Activated CD4-positive, alpha-beta T cell treated with anti-CD3 and anti-CD28 coated beads, Interleukin-2, Interleukin-4, amounts not matched to agents 100 ng/mL and 50 ng/mL, durations not matched to agents 16 hours and 8 hours (primary cell): ENCODE data around the gene ZNF26.
"Not testable (repeated sequence)": the region's sequence is repeated elsewhere in the genome, so short reads cannot be mapped to it uniquely, and the experiment has no call there.

Source experiments
- DNase-seq: peaks from one replicate; pipeline ENCODE4 v3.0.0-alpha.2; 2020; ENCODE audit warnings: low spot score

The ZNF26 gene

GRCh38 chr12:132986001-132986884 is at the start of gene ZNF26:
TSS of gene ZNF26 (plus strand) at chr12:132986367. CDS start at chr12:132986841, 474 bp downstream.
- DNase-seq, result peak; percentile 91

- DNase-seq, result not testable (repeated sequence)
These were observed 49.2 kb upstream of the ZNF26 start for GRCh38 chr12:132936921-132937320.

- DNase-seq, result no peak
These were observed 48.7 kb upstream of the ZNF26 start for GRCh38 chr12:132937476-132937875.

- DNase-seq, result not testable (repeated sequence)
These were observed 47.4 kb upstream of the ZNF26 start for GRCh38 chr12:132938807-132939206.

GRCh38 chr12:132940071-132940719 is 46.0 kb upstream of the ZNF26 start:
- no peak for DNase-seq

- DNase-seq, result no peak
These were observed 44.7 kb upstream of the ZNF26 start for GRCh38 chr12:132941336-132941954.

- DNase-seq, result no peak
These were observed 43.6 kb upstream of the ZNF26 start for GRCh38 chr12:132942611-132943010.

GRCh38 chr12:132945806-132946205 is 40.4 kb upstream of the ZNF26 start:
- DNase-seq, result no peak

GRCh38 chr12:132946246-132946820 is 39.8 kb upstream of the ZNF26 start:
- no peak for DNase-seq

GRCh38 chr12:132948146-132949066 is 37.8 kb upstream of the ZNF26 start:
- DNase-seq, result no peak

GRCh38 chr12:132949936-132950837 is 36.0 kb upstream of the ZNF26 start:
- DNase-seq, result no peak

GRCh38 chr12:132950844-132951535 is 35.2 kb upstream of the ZNF26 start:
- DNase-seq, result no peak

- no peak for DNase-seq
These were observed 34.5 kb upstream of the ZNF26 start for GRCh38 chr12:132951649-132952048.

- DNase-seq, result no peak
These were observed 33.6 kb upstream of the ZNF26 start for GRCh38 chr12:132952371-132953162.

GRCh38 chr12:132953163-132953425 is 33.1 kb upstream of the ZNF26 start:
- no peak for DNase-seq

- DNase-seq, result no peak
These were observed 32.4 kb upstream of the ZNF26 start for GRCh38 chr12:132953771-132954170.

GRCh38 chr12:132954471-132955048 is 31.6 kb upstream of the ZNF26 start:
- no peak for DNase-seq

GRCh38 chr12:132955094-132956010 is 30.8 kb upstream of the ZNF26 start:
- peak; percentile 2 for DNase-seq
